Activated CD8-positive, alpha-beta memory T cell treated with anti-CD3 and anti-CD28 coated beads for 48 hours (primary cell): ENCODE measurements around the gene VSX1.

Source experiments
- DNase-seq, 3 experiments: peaks; one replicate each; pipeline ENCODE4 v3.0.0-alpha.2; 2020; ENCODE audit warnings: low read depth in 2 of 3, low spot score in 2 of 3

Gene VSX1

GRCh38 chr20:25066386-25066785 lies 15.6 kb downstream of the VSX1 start:
- no peak for DNase-seq

GRCh38 chr20:25065625-25066338 lies 16.2 kb downstream of the VSX1 start:
- DNase-seq = no peak

DNA sequence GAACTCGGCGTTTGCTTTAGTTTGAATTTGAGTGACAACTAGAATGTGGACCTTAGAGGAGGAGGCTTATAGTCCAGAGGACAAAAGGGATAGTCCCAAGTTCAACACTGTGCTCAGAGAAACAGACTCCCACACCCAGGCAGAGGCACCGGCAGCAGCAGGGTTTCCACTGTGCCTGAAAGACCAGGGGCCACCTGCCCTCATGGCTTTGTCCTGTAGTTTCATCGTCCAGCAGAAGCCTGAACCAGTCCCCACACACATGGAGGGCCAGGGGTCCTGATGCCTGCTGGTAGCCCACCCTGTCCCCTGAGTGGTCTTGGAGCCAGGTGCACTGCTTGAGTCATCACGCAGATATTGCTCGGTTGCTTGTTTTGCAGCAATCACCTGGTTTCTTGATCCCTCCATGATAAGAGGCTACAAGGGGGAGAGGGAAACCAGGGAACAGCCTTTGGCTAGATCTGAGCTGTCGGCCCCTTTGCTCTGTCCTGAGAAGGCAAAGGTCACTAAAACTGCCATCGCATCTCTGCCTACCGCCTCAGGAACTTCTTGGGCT lies 16.8 kb downstream of the VSX1 start:
- DNase-seq = no peak

DNA sequence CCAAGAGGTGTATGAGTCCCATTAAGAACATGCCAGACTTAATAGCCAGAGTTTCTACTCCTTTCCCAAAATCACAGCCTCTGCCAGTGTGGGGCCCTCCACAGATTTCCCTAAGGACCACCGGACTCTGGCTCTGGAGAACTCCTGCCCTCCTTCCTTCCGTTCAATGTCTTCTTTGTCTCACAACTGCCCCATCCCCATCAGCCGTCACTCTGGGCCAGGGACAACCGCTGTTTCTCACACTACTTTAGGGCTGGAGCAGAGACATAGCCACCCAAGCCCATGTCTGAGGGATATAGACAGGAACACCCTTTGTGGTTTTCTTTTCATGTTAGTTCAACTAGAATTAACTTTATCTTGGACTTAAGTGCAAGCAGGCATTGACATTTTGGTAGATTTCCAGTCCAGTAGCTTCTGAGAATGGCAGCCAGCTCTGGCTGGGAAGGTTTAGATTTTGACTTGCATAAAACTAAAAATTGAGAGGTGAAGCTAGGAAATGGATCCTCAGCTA lies 17.3 kb downstream of the VSX1 start:
- DNase-seq = no peak

DNA sequence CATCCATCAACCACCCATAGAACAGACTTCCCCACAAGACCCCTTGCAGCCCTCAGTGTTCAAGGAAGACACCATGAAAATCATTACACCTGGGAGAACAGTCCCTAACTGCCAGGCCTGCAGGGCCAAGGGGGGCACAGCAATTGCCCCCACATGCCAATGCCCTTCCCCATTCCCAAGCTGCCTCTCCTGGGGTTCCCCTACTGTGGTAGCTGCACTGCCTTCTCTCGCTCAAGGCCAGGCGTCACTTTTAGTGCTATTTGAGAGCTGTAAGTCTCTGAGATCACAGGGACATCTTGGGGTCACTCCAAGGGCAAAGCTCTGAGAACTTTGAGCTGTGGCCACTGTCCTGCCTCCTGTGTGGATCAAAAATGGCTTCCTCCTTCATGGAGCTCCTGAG lies 18.0 kb downstream of the VSX1 start:
- no peak for DNase-seq

DNA sequence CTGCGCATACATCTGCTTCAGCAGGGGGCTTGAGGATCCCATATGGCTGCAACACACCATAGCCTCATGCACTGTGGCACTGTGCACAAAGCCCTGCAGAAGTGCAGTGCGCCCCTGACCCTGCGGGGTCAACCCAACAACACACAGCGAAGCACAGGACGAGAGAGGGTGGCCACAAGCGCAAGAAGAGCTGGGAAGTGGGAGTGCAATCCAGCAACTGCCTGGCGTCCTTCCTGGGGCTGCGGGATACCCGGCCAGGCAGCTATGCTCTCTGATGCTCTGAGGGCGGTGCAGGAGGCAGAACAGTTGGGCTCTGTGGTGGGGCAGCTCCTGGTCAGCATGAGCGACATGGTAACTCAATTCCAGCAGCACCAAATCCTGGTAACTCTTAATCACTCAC lies 18.4 kb downstream of the VSX1 start:
- no peak for DNase-seq

DNA sequence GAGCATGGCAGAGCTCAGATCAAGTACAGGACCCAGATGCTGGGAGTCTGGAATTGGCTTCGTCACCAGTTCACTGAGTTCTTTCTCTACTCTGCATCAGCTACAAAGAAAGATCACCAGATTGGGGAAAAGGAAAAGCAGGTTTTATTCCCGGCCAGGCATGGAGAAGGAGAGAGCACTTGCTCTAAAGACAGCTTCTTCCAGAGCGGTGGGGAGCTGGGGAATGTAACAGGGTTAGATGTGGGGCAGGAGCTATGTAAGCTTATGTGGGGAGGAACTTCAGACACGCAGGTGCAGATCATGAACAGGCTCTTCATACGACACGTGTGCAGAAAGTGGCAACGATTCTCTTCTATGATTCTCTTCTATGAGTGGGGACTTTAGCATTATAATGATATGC lies 19.1 kb downstream of the VSX1 start:
- DNase-seq = no peak

DNA sequence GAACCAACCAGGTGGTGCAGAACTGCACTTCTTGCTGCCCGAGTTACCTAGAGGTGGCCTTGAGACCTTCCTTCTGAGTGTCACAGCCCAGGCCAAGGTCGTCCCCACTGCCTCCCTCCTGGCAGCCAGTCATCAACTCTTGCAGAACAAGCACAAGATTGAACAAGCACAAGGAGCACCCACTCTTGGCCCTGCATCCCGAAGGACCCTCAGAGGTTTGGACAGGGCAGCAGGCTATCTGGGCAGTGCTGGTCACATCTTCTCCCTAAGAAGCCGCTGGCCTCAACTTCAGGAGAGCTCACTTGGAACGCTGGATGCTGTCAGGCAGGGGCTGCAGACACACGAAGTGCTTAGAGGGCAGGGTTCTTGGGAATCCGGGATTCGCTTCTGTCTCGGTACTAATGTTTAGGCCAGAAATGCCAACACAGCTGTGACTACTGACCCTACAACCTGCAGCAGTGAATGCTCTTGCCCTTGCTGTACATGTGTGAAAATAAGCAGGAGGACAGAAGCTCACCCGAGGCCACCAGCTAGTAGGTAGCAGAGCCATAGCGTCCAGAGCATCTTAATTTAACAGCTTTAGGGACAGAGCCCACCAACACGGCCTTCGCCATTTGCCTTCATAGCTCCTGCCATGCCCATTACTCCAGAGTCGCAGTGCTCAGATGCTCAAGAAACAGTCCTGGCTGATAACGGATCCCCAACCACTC lies 20.0 kb downstream of the VSX1 start:
- DNase-seq = no peak

DNA sequence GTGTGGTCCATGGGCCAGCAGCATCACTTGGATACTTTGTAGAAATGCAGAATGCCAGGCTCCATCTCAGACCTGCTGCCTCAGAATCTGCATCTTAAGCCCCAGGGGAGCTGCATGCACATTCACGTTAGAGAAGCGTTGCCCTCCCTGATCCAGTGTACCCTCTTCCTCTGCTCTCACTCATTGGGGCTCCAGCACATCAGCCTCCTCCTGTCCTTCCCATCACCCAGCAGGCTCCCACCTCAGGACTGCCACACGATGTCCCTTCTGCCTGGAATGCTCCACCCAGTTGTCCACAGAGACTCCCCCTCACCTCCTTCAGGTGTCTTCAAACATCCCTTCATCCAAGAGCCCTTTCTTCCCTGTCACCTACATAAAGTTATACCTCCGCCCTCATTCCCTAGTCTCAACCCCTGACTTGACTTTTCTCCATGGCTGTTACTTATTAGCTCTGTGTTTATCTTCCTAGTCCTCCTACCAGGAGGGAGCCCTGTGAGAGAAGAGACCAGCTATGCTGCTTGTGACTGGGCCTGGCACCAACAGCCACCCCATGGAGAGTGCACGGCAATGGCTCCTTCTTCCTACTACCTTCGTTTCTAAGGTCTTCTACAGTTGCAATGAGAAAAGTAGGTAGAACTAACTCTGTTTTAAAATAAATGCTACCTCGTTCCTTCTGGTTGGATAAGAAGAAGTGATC lies 20.7 kb downstream of the VSX1 start:
- no peak for DNase-seq

DNA sequence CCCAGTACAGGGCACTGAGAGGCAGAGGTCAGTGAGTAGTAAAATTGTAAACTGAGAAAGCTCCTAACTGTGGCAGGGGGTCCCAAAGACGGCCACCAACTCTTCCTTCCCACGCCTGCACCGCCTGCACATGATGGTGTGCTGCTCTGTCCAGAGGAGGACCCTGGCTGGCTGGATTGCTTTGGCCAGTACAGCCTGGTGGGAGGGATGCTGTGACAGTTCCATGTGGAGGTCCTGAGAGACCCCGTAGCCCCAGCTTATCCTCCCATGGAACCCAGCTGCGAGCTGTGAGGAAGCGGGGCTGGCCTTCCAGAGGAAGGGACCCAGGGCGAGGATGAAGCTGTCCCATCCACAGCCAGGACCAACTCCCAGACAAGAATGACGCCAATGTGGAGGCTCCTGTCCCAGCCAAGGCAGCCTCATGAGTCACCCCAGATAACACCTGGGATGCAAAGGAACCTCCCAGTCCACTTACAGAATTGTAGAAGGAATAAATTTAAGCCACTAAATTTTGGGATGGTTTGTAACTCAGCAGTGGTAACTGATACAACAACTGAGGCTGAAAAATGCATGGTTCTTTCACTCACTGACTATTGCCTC lies 22.0 kb downstream of the VSX1 start:
- DNase-seq = no peak

DNA sequence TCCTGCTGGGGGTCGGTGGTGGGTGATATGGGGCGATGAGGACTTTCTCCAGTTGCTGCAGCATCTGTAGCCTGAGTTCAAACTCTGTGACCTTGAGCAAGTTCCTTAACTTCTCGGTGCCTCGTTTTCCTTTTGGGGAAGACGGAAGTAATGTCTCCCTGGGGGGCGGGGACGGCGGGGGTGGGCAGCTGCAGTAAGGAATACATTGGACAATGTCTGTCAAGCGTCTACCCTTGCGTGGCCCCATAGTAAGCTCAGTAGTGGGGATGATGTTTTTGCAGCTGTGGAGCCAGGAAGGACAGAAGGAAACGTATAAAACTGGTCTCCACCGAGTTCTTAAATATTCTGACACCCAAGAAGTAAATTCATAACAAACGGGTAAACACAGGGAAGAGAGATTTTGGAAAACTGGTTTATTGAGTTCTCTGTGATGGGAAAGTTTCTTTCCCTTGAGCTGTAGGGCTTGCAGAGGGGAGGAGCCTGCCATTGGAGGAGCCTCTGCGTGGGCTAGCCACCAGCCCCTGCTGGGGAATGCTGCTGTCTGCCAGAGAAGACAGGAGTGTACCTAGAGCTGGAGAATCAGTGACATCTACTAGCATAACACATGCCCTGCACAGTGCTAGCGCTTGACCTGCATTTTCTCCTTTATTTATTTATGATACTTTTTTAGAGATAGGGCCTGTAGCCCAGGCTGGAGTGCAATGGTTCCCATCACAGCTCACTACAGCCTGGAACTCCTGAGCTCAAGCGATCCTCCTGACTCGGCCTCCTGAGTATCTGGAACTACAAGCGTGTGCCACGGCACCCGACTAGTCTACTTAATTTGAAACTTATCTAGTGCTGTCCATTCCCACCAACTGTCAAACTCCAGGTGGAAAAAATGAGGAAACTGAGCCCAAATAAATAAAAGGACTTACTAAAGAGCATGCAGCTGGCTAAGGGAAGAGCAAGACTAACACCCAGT lies 22.8 kb downstream of the VSX1 start:
- no peak for DNase-seq

DNA sequence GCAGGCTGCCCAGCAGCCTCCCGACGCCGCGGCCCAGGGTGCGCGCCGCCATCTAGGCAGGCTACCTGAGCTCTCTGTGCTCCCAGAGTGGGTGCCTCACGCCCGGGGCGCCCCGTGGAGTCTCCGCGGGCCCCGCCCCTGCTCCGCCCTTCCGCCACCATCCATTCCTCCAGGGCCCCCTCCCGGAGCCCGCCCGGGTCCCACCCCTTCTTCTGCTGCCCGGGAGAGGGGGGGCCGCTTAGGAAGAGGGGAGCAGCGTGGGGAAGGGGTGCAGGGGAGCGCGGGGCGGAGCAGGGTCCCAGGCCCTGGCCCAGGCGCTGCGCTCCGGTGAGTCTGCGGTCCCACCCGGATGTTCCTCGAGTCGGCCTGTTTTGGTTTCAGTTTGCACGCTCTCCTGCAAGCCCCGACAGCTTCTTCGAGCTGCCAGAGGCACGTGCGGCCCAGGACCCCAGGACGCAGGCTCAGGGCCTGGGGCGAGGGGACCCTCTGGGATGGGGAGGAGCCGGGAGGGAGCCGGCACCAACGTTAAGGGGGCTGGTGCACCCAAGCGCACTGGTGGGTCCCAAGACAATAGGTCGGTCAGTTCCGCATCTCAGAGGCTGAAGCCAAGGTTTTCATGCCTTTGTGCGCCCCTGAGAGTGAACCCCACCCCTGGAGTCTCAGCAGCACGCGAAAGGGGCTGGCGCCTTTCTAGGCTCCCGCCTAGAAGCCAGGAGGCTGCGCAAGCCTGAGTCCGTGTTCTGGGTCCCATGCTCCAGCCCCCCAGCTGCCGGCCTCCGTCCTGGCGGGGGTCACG lies 23.7 kb downstream of the VSX1 start, which contains the start of gene ACSS1:
Gene ACSS1 (minus strand): TSS at position 89 of the 796 bp plus-strand sequence. CDS start 37 bp downstream, at position 52.
- peak; percentile 38 to 49 (median 43) for DNase-seq

GRCh38 chr20:25057234-25058050 lies 24.5 kb downstream of the VSX1 start:
- DNase-seq = peak; percentile 45 to 65 (median 65)

GRCh38 chr20:25056690-25057233 lies 25.2 kb downstream of the VSX1 start:
- no peak for DNase-seq

- DNase-seq = no peak
These were observed 26.0 kb downstream of the VSX1 start for GRCh38 chr20:25055711-25056495.

- no peak for DNase-seq
These were observed 26.8 kb downstream of the VSX1 start for GRCh38 chr20:25054995-25055629.
